ENCODE measurements around the gene GRIA4.

- no peak for TF ChIP-seq CTCF (IDR thresholded peaks at IDR 0.05)
- TF ChIP-seq POLR2A (IDR thresholded peaks at IDR 0.05): no peak
Measured at GRCh38 chr11:105881027-105881426, 271.2 kb downstream of the GRIA4 start.

All from lower leg skin (tissue), 3 donors.